HepG2 (cell line): ENCODE data around the gene CES3. TPM values are rescaled to one million over a fixed set of nuclear protein-coding genes. Genes with fewer than 3 reads are reported as not detected.
A peak's percentile ranks its signal among the peaks of the same experiment; 100 is the strongest.

ENCODE experiments used
- FLYWCH1 ChIP-seq: sonication (generic); formaldehyde crosslinking; IDR thresholded peaks from 2 replicates; pipeline ENCODE4 v1.8.1; 2023; ENCODE audit warnings: mild to moderate bottlenecking, missing genetic modification reagents
- NCOR1 ChIP-seq: fragments of 200-600 bp; sonication (generic); IDR thresholded peaks from 2 replicates; pipeline ENCODE4 v1.7.0; 2017; ENCODE audit warnings: antibody characterized with exemption, low read length, borderline replicate concordance
- NFE2L1 ChIP-seq: sonication (generic); formaldehyde crosslinking; IDR thresholded peaks from 2 replicates; pipeline ENCODE4 v1.4.0; 2020; ENCODE audit warnings: missing genetic modification reagents, mild to moderate bottlenecking, borderline replicate concordance
- NONO ChIP-seq, 2 experiments: fragments of 450-650 bp in 1 of 2; sonication (generic) in 1 of 2; formaldehyde crosslinking in 1 of 2; IDR thresholded peaks in 1 of 2; conservative IDR thresholded peaks in 1 of 2; 2 replicates each; pipeline versions ENCODE4 v1.6.1 to v1.8.0; 2017 to 2022; ENCODE audit warnings: mild to moderate bottlenecking in 1 of 2, missing genetic modification reagents in 1 of 2, moderate library complexity in 1 of 2
- PLRG1 ChIP-seq: fragments of 450-650 bp; conservative IDR thresholded peaks from 2 replicates; pipeline ENCODE4 v1.6.1; 2016
- PPARG ChIP-seq: conservative IDR thresholded peaks from 2 replicates; pipeline ENCODE4 v1.6.1; 2016; ENCODE audit warnings: missing biosample characterization, missing genetic modification reagents
- PRPF4 ChIP-seq: fragments of 200-400 bp; formaldehyde crosslinking; IDR thresholded peaks from 2 replicates; pipeline ENCODE4 v1.6.1; 2016; ENCODE audit warnings: low read length, low read depth; ENCODE audit not compliant: poor library complexity, severe bottlenecking
- REST ChIP-seq, 2 experiments: IDR thresholded peaks; 2 replicates each; pipeline ENCODE4 v1.6.1; 2011 to 2012; ENCODE audit warnings: low read length in 2 of 2, borderline replicate concordance in 1 of 2, low read depth in 1 of 2, mild to moderate bottlenecking in 1 of 2, moderate library complexity in 1 of 2
- RFXAP ChIP-seq: sonication (generic); formaldehyde crosslinking; IDR thresholded peaks from 2 replicates; pipeline ENCODE4 v1.4.0; 2020; ENCODE audit warnings: missing genetic modification reagents, borderline replicate concordance
- SKI ChIP-seq: fragments of 450-650 bp; IDR thresholded peaks from one replicate; pipeline ENCODE4 v1.6.1; 2018; ENCODE audit warnings: mild to moderate bottlenecking; ENCODE audit not compliant: partially characterized antibody
- ZFP91 ChIP-seq: sonication (generic); formaldehyde crosslinking; IDR thresholded peaks from 2 replicates; pipeline ENCODE4 v1.9.0; 2022; ENCODE audit warnings: missing genetic modification reagents, mild to moderate bottlenecking, borderline replicate concordance
- ZNF251 ChIP-seq: sonication (generic); formaldehyde crosslinking; IDR thresholded peaks from 2 replicates; pipeline ENCODE4 v1.9.0; 2021; ENCODE audit warnings: mild to moderate bottlenecking, missing genetic modification reagents
- ZNF367 ChIP-seq: sonication (generic); formaldehyde crosslinking; IDR thresholded peaks from 2 replicates; pipeline ENCODE4 v1.4.0; 2020; ENCODE audit warnings: missing genetic modification reagents, borderline replicate concordance
- ZNF556 ChIP-seq: sonication (generic); formaldehyde crosslinking; IDR thresholded peaks from 2 replicates; pipeline ENCODE4 v1.4.0; 2020; ENCODE audit warnings: mild to moderate bottlenecking, missing genetic modification reagents, borderline replicate concordance
- ZNF564 ChIP-seq: sonication (generic); formaldehyde crosslinking; IDR thresholded peaks from 2 replicates; pipeline ENCODE4 v1.8.1; 2023; ENCODE audit warnings: mild to moderate bottlenecking, missing genetic modification reagents
- ZNF644 ChIP-seq: IDR thresholded peaks from 2 replicates; pipeline ENCODE4 v1.6.1; 2016; ENCODE audit warnings: low read depth
- polyA plus RNA-seq, 8 experiments: library from polyadenylated mRNA; depleted of rRNA in 3 of 8; stranded (reverse) in 7 of 8; unstranded in 1 of 8; fragments of >200 nt; fragmentation: Illumina TruSeq in 4 of 8; extraction: Trizol in 4 of 8; gene quantifications; 2 replicates each; pipeline versions ENCODE4 v1.2.1 to v1.2.3, GENCODE V29; 2011 to 2016; ENCODE audit warnings: low read depth in 4 of 8, missing spikeins in 1 of 8, mixed read lengths in 1 of 8; ENCODE audit not compliant: insufficient read depth in 1 of 8
- total RNA-seq, 5 experiments: library from RNA; depleted of rRNA; stranded (reverse); fragments of >200 nt; fragmentation: Illumina TruSeq; extraction: Trizol; gene quantifications; 2 replicates each; pipeline ENCODE4 v1.2.3, GENCODE V29; 2016; ENCODE audit warnings: low read depth in 1 of 5
- TF ChIP-seq, protein P1 (sequence below): IDR thresholded peaks from 2 replicates; pipeline ENCODE4 v1.6.1; 2018; ENCODE audit warnings: missing genetic modification reagents, mild to moderate bottlenecking, missing compliant biosample characterization
- TF ChIP-seq, protein P2 (sequence below): sonication (generic); formaldehyde crosslinking; IDR thresholded peaks from 2 replicates; pipeline ENCODE4 v1.8.0; 2022; ENCODE audit warnings: low read depth, missing genetic modification reagents
- TF ChIP-seq, protein P3 (sequence below): sonication (generic); formaldehyde crosslinking; IDR thresholded peaks from 2 replicates; pipeline ENCODE4 v1.8.0; 2022; ENCODE audit warnings: mild to moderate bottlenecking, missing genetic modification reagents

CES3 gene
- total and polyA plus RNA-seq, 2 of the 13 experiments (the other 11 are each of a cell fraction or from before 2014, with no cell fraction given): 6.6 to 17.4 TPM

GRCh38 chr16:67017810-67018488 lies 56.9 kb downstream of the CES3 start (continued):
- TF ChIP-seq, protein P1, sequence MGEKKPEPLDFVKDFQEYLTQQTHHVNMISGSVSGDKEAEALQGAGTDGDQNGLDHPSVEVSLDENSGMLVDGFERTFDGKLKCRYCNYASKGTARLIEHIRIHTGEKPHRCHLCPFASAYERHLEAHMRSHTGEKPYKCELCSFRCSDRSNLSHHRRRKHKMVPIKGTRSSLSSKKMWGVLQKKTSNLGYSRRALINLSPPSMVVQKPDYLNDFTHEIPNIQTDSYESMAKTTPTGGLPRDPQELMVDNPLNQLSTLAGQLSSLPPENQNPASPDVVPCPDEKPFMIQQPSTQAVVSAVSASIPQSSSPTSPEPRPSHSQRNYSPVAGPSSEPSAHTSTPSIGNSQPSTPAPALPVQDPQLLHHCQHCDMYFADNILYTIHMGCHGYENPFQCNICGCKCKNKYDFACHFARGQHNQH (CRISPR knock-in tag): peak; percentile 74; the same call in 1 of the 2 replicates
- TF ChIP-seq NCOR1 (no peak), PLRG1 (no peak), ZNF251 (CRISPR knock-in tag) (no peak), ZNF367 (CRISPR knock-in tag) (no peak), PPARG (CRISPR knock-in tag) (peak; percentile 64; the same call in 1 of the 2 replicates), ZNF644 (CRISPR knock-in tag) (0 out of 2 replicates have a peak, but pooled peaks have one; percentile 11), ZNF564 (CRISPR knock-in tag) (no peak), ZNF556 (CRISPR knock-in tag) (no peak), ZFP91 (CRISPR knock-in tag) (no peak; the same call in 1 of the 2 replicates), RFXAP (peak; percentile 81; the same call in 1 of the 2 replicates), REST (IDR thresholded peaks at IDR 0.05; ENCODE audit: borderline replicate concordance in 1 of 2, low read depth in 1 of 2, low read length in 2 of 2) (0 out of 4 replicates have a peak, but pooled peaks of 1 of the 2 experiments have one; percentile 10), PRPF4 (no peak), NFE2L1 (CRISPR knock-in tag) (no peak), NONO (IDR thresholded peaks at IDR 0.05) (no peak), NONO (CRISPR knock-in tag; conservative IDR thresholded peaks at IDR 0.05) (0 out of 2 replicates have a peak, but pooled peaks have one; percentile 42), FLYWCH1 (no peak), SKI (peak; percentile 25)
- TF ChIP-seq, protein P2, sequence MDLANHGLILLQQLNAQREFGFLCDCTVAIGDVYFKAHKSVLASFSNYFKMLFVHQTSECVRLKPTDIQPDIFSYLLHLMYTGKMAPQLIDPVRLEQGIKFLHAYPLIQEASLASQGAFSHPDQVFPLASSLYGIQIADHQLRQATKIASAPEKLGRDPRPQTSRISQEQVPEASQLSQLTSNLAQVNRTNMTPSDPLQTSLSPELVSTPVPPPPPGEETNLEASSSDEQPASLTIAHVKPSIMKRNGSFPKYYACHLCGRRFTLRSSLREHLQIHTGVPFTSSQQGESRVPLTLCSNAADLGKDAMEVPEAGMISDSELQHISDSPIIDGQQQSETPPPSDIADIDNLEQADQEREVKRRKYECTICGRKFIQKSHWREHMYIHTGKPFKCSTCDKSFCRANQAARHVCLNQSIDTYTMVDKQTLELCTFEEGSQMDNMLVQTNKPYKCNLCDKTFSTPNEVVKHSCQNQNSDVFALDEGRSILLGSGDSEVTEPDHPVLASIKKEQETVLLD (CRISPR knock-in tag): no peak
- TF ChIP-seq, protein P3, sequence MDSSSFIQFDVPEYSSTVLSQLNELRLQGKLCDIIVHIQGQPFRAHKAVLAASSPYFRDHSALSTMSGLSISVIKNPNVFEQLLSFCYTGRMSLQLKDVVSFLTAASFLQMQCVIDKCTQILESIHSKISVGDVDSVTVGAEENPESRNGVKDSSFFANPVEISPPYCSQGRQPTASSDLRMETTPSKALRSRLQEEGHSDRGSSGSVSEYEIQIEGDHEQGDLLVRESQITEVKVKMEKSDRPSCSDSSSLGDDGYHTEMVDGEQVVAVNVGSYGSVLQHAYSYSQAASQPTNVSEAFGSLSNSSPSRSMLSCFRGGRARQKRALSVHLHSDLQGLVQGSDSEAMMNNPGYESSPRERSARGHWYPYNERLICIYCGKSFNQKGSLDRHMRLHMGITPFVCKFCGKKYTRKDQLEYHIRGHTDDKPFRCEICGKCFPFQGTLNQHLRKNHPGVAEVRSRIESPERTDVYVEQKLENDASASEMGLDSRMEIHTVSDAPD (CRISPR knock-in tag): 0 out of 2 replicates have a peak, but pooled peaks have one; percentile 34
